CMK (cell line): ENCODE results near the gene POU2F1.

Experiments used
- DNase-seq: peaks from one replicate; pipeline ENCODE4 v3.0.0-alpha.2; 2010; ENCODE audit warnings: low read depth

The POU2F1 gene

DNA sequence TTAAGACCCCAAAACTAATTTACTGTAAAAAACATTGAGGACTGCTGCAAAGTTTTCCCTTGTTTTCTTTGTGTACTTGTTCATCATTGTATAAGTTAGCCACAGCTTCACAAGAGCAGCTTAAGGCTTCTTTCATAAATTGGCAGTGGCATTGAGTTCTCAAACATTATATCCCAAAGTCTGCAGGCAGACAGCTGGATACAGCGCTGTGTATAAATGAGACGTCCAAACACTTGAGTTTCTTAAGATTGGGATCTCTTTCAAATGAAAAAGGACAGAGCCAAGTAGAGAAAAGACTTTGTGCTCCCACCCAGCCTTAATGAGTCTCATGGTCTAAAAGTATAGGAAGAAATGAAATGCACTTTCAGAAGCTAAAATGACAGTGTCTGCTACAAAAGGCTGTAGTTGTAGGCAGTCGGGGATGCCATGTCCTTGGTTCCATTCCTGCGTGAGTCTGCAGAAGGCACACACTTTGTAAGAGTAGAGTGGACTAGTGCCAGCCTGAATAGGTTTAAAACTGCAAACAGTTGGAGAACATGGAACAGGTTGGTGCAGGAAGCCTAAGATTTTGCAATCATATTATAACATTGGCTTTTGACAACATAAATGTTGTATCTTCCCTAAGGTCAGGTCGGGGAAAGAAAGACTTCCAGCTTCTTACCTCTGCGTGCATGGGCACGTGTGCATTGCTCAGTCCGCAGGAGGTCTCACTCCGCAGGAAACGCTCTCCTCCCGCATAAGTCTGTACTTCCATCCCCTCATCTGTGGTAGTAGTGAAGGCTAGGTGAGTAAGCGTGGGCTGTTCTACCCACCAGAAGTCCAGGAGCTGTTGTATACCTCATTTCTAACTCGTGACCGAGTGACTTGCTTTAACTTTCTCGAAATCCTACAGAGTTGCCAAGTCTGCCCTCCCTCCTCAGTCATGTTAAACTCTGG lies 203.3 kb downstream of the POU2F1 start:
- no peak for DNase-seq

DNA sequence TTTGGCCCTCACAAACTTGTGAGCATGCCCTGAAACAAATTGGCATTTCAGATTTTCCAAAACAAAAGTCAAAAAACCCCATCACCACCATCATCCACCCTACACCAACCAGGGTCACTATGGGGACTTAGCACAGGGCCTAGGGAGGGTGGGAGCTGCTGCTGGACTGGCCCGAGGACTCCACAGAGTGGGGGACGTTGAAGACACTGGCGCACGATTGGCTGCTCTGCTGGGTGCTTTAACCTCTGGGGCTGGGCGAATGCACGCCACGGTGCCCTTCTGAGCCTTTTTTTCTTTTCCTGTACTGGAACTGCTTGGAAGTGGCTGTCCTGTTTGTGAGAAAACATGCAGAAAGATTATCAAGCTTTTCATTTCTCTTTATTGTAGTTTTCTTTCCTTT lies 204.8 kb downstream of the POU2F1 start:
- no peak for DNase-seq

DNA sequence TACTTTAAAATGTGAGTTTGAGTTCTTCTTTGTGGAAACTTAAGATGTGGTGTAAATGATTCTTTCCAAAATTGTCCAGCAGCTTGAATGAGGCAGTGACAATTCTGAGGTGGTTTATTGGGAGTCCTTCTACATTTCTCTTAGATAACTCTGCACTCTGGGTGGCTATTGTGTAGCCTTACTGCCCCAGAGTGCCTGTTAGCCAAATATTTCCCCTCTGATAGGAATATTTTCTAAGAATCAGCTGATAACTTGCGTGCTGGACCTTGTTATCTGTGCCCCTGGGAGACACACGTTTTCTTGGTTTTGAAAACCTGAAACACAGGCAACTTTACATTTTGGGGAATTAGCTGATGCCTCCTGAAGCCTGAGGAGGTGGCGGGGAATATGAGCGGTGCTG lies 206.0 kb downstream of the POU2F1 start:
- no peak for DNase-seq

DNA sequence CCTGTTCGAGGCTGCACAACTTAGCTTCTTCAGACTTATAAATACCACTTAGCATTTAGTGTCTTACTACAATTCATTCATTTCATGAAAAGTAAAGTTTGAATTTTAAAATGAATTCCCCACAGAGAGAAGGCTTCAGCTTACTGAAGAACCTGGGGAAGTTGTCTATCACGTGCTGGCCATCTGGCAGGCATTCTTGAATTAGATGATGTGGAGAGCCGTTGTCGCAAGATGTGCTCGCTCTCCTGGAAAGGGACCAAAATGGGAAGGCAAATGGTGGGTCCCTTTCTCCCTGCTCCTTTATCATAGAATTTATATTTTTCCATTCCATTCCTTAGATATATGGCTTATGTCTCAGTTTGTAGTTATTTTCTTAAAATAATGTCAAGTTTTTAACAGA lies 207.2 kb downstream of the POU2F1 start:
- no peak for DNase-seq

GRCh38 chr1:167428395-167428794 lies 207.7 kb downstream of the POU2F1 start:
- no peak for DNase-seq

- no peak for DNase-seq
Observed at GRCh38 chr1:167429612-167430011, 208.9 kb downstream of the POU2F1 start.

GRCh38 chr1:167430134-167430848 lies 209.6 kb downstream of the POU2F1 start:
- DNase-seq = no peak

DNA sequence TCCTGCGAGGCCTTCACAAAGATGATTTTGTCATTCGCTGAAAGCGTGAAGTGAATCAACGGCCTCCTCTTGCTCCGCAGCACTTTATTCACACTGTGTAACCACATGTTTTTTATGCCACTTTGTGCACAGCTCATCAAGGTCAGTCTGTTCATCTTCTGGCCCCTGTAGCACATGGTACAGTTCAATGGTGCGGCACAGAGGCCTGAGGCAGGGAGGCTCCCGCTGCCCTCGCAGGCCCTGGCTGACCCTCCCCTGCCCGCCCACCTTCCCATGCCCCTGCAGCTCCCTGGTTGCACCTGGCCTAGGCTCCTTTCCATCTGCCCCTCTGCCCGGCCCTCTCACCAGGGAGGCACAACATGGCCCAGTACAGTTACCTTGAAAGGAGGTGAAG lies 210.2 kb downstream of the POU2F1 start:
- no peak for DNase-seq

DNA sequence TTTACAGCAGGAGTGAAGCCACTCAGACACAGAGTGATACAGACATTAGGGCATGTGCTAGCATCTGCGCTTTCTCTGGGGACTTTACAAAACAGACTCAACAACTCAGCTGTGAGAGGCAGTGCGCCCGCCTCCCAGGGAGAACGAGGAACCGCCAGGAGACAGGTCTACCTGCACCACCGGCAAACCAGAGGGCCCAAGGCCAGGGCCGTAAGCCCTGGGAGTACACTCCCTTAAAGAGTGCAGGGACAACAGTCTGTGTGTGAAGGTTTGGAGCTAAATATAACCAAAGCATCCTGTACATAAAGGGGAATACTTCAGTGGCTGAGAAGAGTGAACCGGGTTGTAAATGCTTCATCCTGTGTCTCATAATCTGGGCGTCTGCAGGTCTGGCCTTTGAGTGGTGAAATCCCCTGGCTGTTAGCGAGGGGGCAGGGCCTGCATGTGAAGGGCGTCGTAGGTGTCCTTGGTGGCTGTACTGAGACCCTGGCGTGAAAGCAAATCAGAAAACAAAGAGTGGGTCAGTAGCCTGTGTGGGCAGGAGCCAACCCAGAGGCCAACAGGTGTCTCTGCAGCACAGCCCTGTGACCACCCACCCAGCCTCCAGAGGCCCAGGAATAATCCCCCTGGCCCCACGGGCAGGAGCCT lies 210.7 kb downstream of the POU2F1 start:
- DNase-seq = no peak

DNA sequence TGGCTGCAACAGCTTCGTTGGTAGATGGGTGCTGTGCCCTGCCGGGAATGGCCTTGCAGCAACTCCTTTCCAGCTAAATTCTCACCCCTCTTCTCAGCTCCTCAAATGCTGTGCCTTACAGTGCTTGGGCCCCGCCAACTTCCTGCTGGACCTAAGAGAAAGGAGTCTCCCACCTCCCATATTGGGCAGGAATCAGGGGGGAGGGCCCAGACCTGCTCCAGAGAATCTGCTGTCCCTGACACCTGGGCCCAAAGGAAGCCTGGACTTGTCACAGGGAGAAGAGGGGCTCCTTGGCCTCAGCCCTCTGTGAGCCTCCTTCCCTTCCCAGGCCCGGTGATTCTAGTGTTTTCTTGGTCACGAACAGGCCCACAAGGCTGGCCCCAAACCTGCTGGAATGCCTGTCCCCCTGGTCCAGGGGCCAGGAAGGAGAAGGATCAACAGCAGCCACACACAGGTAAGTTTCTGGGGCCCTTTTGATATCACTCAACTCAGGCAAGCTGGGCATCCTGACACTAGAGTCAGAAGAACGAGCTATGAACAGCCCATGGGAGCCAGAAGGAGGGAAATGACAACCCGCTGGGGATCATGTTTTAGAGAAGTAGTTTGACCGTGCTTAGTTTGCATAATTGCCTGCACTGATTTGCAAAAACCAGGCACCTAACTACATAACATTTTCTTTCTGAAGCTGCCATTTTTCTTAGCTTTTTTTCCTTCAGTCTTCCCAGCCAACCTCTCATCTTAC lies 211.4 kb downstream of the POU2F1 start:
- no peak for DNase-seq

- no peak for DNase-seq
Observed at GRCh38 chr1:167432780-167433179, 212.1 kb downstream of the POU2F1 start.

- no peak for DNase-seq
Observed at GRCh38 chr1:167433884-167434283, 213.2 kb downstream of the POU2F1 start.

DNA sequence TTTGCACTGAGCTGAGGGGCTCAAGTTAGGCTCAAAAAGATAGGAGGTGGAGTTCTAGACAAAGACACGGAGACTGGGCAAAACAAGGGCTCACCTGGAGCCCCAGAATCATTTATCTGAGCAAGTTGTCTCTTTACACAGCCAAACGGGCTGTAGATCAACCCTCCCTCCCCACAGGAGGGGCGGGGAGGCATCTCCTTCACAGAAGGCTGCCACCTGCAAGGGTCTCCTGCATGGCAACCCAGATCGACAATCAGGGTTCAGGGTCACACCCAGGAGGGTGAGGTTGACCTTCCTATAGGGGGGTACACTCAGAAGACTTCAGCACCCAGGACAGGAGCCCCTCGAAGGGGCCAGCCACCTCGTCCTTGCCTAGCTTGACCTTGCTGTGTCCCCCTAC lies 213.6 kb downstream of the POU2F1 start:
- DNase-seq = no peak

GRCh38 chr1:167435484-167435883 lies 214.8 kb downstream of the POU2F1 start:
- no peak for DNase-seq

DNA sequence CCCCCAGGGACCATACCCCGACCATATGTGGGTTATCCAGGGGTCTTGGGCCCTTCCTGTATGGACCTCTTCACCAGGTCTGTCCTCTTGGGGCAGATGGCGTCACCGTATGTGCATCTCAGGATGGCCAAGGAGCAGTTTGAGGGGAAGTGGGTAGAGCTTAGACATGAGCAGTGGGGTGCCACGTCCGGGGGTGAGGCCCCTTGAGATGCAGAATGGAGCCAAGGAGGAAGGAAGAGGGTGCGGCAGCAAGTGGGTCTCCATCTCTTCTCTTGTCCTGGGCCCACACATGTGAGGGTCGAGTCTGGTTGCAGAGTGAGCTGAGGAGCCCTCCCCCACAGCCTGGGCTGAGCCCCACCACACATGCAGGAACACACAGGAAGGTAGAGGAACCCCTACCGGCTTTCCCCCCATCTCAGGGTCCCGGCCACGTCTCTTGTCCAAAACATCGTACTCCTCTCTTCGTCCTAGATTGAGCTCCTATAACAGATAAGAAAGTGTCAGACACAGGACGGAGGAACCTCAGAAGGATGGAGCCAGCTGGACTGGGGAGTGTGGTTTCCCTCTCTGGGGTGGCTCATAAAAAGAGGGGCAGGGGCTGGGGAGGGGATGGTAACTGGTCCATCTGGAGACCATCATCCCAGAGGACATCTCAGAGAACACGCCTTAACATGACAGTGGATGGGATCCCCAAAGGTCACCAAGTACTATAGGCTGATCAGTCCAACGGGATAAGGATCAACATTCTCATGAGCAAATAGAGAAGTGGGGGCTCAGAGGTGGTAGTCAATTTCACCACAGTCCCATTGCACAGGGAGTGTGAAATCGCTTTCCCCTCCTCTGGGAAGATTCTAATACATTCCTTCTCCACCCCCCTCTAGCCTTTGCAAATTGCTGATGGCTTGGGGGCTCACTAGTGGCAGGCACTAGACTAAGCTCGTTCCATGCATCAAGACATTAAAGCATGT lies 217.8 kb downstream of the POU2F1 start:
- no peak for DNase-seq

DNA sequence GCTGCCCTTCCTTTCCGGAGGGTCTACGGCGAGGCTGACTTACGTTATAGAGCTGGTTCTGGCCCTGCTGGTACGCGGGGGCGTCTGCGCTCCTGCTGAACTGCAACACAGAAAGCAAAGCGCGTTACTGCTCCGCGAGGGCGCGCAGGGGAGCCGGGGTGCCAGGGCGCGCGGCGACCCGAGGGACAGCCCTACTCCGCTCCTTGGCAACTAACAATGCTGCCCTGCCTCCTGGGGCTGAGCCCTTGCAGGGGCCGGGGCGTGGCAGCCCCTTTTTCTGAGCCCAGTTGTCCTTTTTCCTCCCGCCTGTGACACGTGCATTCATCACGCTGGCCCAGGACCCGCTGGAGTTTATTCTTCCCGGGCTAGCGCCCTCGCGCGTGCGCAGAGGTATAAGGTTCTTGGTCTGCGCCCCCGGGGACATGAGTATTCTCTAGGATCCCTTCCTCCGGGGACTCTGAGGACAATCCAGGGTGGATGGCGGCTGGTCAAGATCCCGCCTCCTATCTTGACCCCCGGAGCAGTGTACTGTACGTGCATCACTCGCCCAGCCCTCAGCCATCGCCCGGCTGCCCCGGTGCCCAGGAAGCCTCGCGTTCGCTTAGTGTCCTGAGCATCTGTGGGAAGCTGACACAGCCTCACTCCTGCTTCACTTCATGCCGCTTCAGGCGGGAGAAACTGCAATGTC lies 218.8 kb downstream of the POU2F1 start:
- no peak for DNase-seq

- no peak for DNase-seq
Observed at GRCh38 chr1:167440345-167440744, 219.7 kb downstream of the POU2F1 start.

DNA sequence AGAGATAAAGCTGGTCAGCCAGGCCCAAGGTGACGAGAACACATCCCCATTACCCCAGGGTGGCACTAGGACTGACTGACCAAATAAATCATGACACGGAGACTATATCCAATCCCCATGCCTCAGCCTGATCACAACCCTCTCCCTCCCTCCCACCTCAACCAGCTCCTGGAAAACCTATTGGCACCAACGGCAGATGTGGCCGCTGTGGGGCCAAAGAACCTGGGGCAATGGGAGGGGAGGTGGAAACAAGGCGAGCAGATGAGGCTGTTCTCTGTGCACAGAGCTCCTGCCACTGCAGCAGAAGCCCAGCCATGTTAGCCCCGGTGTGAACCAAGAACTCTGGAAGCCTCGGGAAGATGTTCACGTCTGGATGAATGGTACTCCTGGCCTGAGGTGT lies 220.1 kb downstream of the POU2F1 start:
- no peak for DNase-seq

- DNase-seq = no peak
Observed at GRCh38 chr1:167441222-167441621, 220.5 kb downstream of the POU2F1 start.

GRCh38 chr1:167442142-167442848 lies 221.6 kb downstream of the POU2F1 start:
- peak; percentile 74 for DNase-seq
